K562 (cell line): ENCODE data around the gene UFC1. TPM values are rescaled to one million over a fixed set of nuclear protein-coding genes. Genes with fewer than 3 reads are reported as not detected.

Source experiments
- BCL6 ChIP-seq: fragments of 250-450 bp; sonication (Bioruptor Pico); IDR thresholded peaks from 2 replicates; pipeline ENCODE4 v1.4.0; 2020
- BCOR ChIP-seq: fragments of 450-650 bp; IDR thresholded peaks from 2 replicates; pipeline ENCODE4 v1.6.1; 2016
- CBFA2T2 ChIP-seq: fragments of 450-650 bp; conservative IDR thresholded peaks from 2 replicates; pipeline ENCODE4 v1.6.1; 2017; ENCODE audit warnings: mild to moderate bottlenecking
- EHMT2 ChIP-seq: fragments of 450-650 bp; IDR thresholded peaks from 2 replicates; pipeline ENCODE4 v1.6.1; 2018; ENCODE audit warnings: antibody characterized with exemption
- ETV6 ChIP-seq, 3 experiments: fragments of 150-350 bp in 1 of 3; sonication (generic) in 1 of 3; formaldehyde crosslinking in 1 of 3; IDR thresholded peaks; 2 replicates each; pipeline versions ENCODE4 v1.6.1 to v1.8.0; 2014 to 2022; ENCODE audit warnings: borderline replicate concordance in 2 of 3, low read depth in 2 of 3, antibody characterized with exemption in 1 of 3, low read length in 1 of 3, mild to moderate bottlenecking in 1 of 3, missing genetic modification reagents in 1 of 3
- HDAC6 ChIP-seq: IDR thresholded peaks from 2 replicates; pipeline ENCODE4 v1.6.1; 2012; ENCODE audit warnings: low read depth, mild to moderate bottlenecking, control low read depth, inconsistent platforms, low read length, moderate library complexity
- L3MBTL2 ChIP-seq: fragments of 450-650 bp; IDR thresholded peaks from 2 replicates; pipeline ENCODE4 v1.6.1; 2016; ENCODE audit warnings: mild to moderate bottlenecking, moderate library complexity
- NCOA6 ChIP-seq: fragments of 450-650 bp; IDR thresholded peaks from 2 replicates; pipeline ENCODE4 v1.6.1; 2017; ENCODE audit warnings: mild to moderate bottlenecking
- PYGO2 ChIP-seq: fragments of 450-650 bp; IDR thresholded peaks from 2 replicates; pipeline ENCODE4 v1.6.1; 2016; ENCODE audit warnings: mild to moderate bottlenecking, missing genetic modification characterization, moderate library complexity, missing compliant biosample characterization
- SMARCA4 ChIP-seq: fragments of 450-650 bp; IDR thresholded peaks from 2 replicates; pipeline ENCODE4 v1.6.1; 2016
- TAF7 ChIP-seq: fragments of 450-650 bp; IDR thresholded peaks from 2 replicates; pipeline ENCODE4 v1.6.1; 2016; ENCODE audit warnings: missing genetic modification characterization, missing compliant biosample characterization
- ZNF644 ChIP-seq: fragments of 200-800 bp; sonication (Bioruptor generic); IDR thresholded peaks from 2 replicates; pipeline ENCODE4 v1.6.1; 2016; ENCODE audit warnings: low read depth, missing genetic modification characterization, missing compliant biosample characterization
- ZNF778 ChIP-seq: fragments of 450-650 bp; formaldehyde crosslinking; IDR thresholded peaks from 2 replicates; pipeline ENCODE4 v1.4.0; 2020; ENCODE audit warnings: mild to moderate bottlenecking, moderate library complexity
- polyA plus RNA-seq, 8 experiments: library from polyadenylated mRNA; depleted of rRNA in 4 of 8; stranded (reverse) in 5 of 8; unstranded in 3 of 8; fragments of >200 nt; fragmentation: Nextera tagmentation in 2 of 8; fragmentation: Illumina TruSeq in 1 of 8; extraction: Ambion mirVana in 2 of 8; extraction: Trizol in 1 of 8; gene quantifications; 2 replicates each; pipeline versions ENCODE4 v1.2.1 to v1.2.3, GENCODE V29; 2011 to 2014; ENCODE audit warnings: inconsistent platforms in 1 of 8, missing spikeins in 1 of 8
- total RNA-seq, 7 experiments: library from RNA; depleted of rRNA in 6 of 7; stranded (reverse); fragments of >200 nt in 6 of 7; fragmentation: Illumina TruSeq in 2 of 7; extraction: Trizol in 2 of 7; gene quantifications; 2 replicates each; pipeline versions ENCODE4 v1.2.1 to v1.2.3, GENCODE V29; 2011 to 2021; ENCODE audit warnings: low replicate concordance in 1 of 7
- TF ChIP-seq, protein P1 (sequence below): sonication (generic); formaldehyde crosslinking; IDR thresholded peaks from 2 replicates; pipeline ENCODE4 v1.8.0; 2022; ENCODE audit warnings: mild to moderate bottlenecking, missing genetic modification reagents
- TF ChIP-seq, protein P2 (sequence below), 2 experiments: fragments of 450-650 bp; IDR thresholded peaks; 2 replicates each; pipeline ENCODE4 v1.6.1; 2018; ENCODE audit warnings: mild to moderate bottlenecking in 2 of 2, low read depth in 1 of 2; ENCODE audit not compliant: partially characterized antibody in 2 of 2
- TF ChIP-seq, protein P3 (sequence below): fragments of 250-450 bp; sonication (Bioruptor Pico); IDR thresholded peaks from 2 replicates; pipeline ENCODE4 v1.4.0; 2020; ENCODE audit warnings: mild to moderate bottlenecking, moderate library complexity

The UFC1 gene
- total and polyA plus RNA-seq, 9 of the 15 experiments (the other 6 are each of a cell fraction or from before 2014, with no cell fraction given): 92.8 to 220 (median 161) TPM

DNA sequence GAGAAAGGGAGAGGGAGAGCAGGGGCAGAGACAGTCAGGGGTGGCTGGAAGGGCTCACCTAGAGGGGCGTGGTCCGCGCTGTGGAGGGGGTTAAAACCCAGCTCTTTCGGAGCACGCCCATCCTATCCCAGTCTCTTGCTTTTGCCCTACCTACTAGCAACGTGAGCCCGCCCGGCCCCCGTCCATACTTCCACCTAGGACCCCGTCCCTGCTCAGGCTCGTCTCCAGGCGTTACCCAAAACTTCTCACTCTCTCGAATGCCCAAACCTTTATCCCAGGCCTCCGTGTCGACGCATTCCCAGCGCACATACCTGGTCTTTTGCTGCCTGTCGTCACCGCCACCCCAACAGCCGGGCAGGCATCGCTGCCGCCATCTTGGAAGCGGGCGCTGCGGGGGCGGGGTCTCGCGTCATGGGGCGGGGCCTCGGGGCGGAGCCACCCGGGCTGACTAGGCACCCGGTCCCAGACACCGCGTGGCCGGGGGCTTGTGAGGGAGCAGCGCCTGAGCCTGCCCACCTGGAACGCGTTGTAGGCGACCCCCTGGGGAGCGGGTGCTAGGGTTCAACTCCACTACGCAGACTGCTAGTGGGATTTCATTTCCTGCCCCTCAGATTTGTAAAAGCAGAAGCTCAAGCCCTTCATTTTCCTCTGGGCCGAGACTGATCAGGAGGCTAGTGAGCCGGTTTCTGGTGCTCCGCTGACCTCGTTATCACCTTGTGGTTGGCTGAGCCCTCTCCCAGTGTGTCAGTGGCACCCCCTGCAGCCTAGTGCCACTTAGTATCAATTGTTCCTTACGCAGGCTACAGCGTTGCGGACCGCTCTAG is 23.5 kb downstream of the UFC1 start, which contains the start of gene B4GALT3 (continued):
- TF ChIP-seq, protein P1, sequence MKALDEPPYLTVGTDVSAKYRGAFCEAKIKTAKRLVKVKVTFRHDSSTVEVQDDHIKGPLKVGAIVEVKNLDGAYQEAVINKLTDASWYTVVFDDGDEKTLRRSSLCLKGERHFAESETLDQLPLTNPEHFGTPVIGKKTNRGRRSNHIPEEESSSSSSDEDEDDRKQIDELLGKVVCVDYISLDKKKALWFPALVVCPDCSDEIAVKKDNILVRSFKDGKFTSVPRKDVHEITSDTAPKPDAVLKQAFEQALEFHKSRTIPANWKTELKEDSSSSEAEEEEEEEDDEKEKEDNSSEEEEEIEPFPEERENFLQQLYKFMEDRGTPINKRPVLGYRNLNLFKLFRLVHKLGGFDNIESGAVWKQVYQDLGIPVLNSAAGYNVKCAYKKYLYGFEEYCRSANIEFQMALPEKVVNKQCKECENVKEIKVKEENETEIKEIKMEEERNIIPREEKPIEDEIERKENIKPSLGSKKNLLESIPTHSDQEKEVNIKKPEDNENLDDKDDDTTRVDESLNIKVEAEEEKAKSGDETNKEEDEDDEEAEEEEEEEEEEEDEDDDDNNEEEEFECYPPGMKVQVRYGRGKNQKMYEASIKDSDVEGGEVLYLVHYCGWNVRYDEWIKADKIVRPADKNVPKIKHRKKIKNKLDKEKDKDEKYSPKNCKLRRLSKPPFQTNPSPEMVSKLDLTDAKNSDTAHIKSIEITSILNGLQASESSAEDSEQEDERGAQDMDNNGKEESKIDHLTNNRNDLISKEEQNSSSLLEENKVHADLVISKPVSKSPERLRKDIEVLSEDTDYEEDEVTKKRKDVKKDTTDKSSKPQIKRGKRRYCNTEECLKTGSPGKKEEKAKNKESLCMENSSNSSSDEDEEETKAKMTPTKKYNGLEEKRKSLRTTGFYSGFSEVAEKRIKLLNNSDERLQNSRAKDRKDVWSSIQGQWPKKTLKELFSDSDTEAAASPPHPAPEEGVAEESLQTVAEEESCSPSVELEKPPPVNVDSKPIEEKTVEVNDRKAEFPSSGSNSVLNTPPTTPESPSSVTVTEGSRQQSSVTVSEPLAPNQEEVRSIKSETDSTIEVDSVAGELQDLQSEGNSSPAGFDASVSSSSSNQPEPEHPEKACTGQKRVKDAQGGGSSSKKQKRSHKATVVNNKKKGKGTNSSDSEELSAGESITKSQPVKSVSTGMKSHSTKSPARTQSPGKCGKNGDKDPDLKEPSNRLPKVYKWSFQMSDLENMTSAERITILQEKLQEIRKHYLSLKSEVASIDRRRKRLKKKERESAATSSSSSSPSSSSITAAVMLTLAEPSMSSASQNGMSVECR (CRISPR knock-in tag): peak; percentile 83
- TF ChIP-seq L3MBTL2: peak; percentile 98
- peak; percentile 13; the same call in 1 of the 2 replicates for TF ChIP-seq ZNF644
- TF ChIP-seq TAF7 (tag): peak; percentile 92
- no peak for TF ChIP-seq HDAC6
- TF ChIP-seq CBFA2T2: no peak
- TF ChIP-seq EHMT2: 0 out of 2 replicates have a peak, but pooled peaks have one; percentile 19
- no peak for TF ChIP-seq NCOA6
- no peak for TF ChIP-seq PYGO2
- peak; percentile 73 for TF ChIP-seq BCOR
- TF ChIP-seq BCL6 (CRISPR knock-in tag): no peak
- TF ChIP-seq, protein P2, sequence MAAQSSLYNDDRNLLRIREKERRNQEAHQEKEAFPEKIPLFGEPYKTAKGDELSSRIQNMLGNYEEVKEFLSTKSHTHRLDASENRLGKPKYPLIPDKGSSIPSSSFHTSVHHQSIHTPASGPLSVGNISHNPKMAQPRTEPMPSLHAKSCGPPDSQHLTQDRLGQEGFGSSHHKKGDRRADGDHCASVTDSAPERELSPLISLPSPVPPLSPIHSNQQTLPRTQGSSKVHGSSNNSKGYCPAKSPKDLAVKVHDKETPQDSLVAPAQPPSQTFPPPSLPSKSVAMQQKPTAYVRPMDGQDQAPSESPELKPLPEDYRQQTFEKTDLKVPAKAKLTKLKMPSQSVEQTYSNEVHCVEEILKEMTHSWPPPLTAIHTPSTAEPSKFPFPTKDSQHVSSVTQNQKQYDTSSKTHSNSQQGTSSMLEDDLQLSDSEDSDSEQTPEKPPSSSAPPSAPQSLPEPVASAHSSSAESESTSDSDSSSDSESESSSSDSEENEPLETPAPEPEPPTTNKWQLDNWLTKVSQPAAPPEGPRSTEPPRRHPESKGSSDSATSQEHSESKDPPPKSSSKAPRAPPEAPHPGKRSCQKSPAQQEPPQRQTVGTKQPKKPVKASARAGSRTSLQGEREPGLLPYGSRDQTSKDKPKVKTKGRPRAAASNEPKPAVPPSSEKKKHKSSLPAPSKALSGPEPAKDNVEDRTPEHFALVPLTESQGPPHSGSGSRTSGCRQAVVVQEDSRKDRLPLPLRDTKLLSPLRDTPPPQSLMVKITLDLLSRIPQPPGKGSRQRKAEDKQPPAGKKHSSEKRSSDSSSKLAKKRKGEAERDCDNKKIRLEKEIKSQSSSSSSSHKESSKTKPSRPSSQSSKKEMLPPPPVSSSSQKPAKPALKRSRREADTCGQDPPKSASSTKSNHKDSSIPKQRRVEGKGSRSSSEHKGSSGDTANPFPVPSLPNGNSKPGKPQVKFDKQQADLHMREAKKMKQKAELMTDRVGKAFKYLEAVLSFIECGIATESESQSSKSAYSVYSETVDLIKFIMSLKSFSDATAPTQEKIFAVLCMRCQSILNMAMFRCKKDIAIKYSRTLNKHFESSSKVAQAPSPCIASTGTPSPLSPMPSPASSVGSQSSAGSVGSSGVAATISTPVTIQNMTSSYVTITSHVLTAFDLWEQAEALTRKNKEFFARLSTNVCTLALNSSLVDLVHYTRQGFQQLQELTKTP (IDR thresholded peaks at IDR 0.05; ENCODE audit: low read depth in 1 of 2, partially characterized antibody in 2 of 2): no peak
- peak; percentile 57; the same call in 1 of the 2 replicates for TF ChIP-seq SMARCA4
- TF ChIP-seq, protein P3, sequence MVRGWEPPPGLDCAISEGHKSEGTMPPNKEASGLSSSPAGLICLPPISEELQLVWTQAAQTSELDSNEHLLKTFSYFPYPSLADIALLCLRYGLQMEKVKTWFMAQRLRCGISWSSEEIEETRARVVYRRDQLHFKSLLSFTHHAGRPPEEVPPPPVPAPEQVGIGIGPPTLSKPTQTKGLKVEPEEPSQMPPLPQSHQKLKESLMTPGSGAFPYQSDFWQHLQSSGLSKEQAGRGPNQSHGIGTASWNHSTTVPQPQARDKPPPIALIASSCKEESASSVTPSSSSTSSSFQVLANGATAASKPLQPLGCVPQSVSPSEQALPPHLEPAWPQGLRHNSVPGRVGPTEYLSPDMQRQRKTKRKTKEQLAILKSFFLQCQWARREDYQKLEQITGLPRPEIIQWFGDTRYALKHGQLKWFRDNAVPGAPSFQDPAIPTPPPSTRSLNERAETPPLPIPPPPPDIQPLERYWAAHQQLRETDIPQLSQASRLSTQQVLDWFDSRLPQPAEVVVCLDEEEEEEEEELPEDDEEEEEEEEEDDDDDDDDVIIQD (CRISPR knock-in tag): no peak
- no peak for TF ChIP-seq ETV6 (IDR thresholded peaks at IDR 0.05; ENCODE audit: borderline replicate concordance in 1 of 2, low read depth in 2 of 2, low read length in 1 of 2)
- TF ChIP-seq ETV6 (CRISPR knock-in tag; IDR thresholded peaks at IDR 0.05; ENCODE audit: borderline replicate concordance): no peak
- TF ChIP-seq ZNF778 (CRISPR knock-in tag): no peak
